NB4 (cell line): Measurements from ENCODE around the gene KCTD3.

Experiments
- DNase-seq: peaks from one replicate; pipeline ENCODE4 v3.0.0; 2010; ENCODE audit warnings: low read depth
- H3K4me3 ChIP-seq: one replicate; pipeline ENCODE4 v1.5.1; 2011; ENCODE audit warnings: mild to moderate bottlenecking, low read depth, low read length, moderate library complexity
- CTCF ChIP-seq: IDR thresholded peaks from one replicate; pipeline ENCODE4 v1.5.1; 2012; ENCODE audit warnings: low read depth, low read length
- MAX ChIP-seq: IDR thresholded peaks from 2 replicates; pipeline ENCODE4 v1.6.1; 2011; ENCODE audit warnings: low read depth, low read length
- MYC ChIP-seq: IDR thresholded peaks from 2 replicates; pipeline ENCODE4 v1.6.1; 2011; ENCODE audit warnings: low read depth, low read length
- POLR2A ChIP-seq: IDR thresholded peaks from 2 replicates; pipeline ENCODE4 v1.6.1; 2011; ENCODE audit warnings: mild to moderate bottlenecking; ENCODE audit not compliant: insufficient read length; ENCODE audit errors: extremely low read depth

Gene KCTD3

GRCh38 chr1:215635827-215636226 lies 68.7 kb downstream of the KCTD3 start:
- H3K4me3 ChIP-seq: no peak overlapping the region
- TF ChIP-seq MYC (no peak), POLR2A (no peak), CTCF (no peak), MAX (no peak)

GRCh38 chr1:215636258-215636965 lies 69.3 kb downstream of the KCTD3 start:
- no peak for DNase-seq
- no peak overlapping the region for H3K4me3 ChIP-seq
- no peak for TF ChIP-seq MYC
- TF ChIP-seq CTCF: no peak
- no peak for TF ChIP-seq MAX
- no peak for TF ChIP-seq POLR2A

More at GRCh38 chr1:215635827-215636226, 68.7 kb downstream of the KCTD3 start:
- no peak for DNase-seq

- TF ChIP-seq MYC: no peak
- TF ChIP-seq MAX: no peak
- TF ChIP-seq CTCF: no peak
- TF ChIP-seq POLR2A: no peak
- H3K4me3 ChIP-seq: no peak overlapping the region
- no peak for DNase-seq
Observed at GRCh38 chr1:215637041-215637573, 70.0 kb downstream of the KCTD3 start.

GRCh38 chr1:215640429-215641148 lies 73.5 kb downstream of the KCTD3 start:
- H3K4me3 ChIP-seq: no peak overlapping the region
- DNase-seq: no peak
- no peak for TF ChIP-seq MAX
- TF ChIP-seq MYC: no peak
- TF ChIP-seq POLR2A: no peak
- TF ChIP-seq CTCF: no peak

GRCh38 chr1:215643592-215644321 lies 76.7 kb downstream of the KCTD3 start:
- no peak for DNase-seq
- TF ChIP-seq MAX (no peak), CTCF (no peak), MYC (no peak), POLR2A (no peak)
- H3K4me3 ChIP-seq: no peak overlapping the region
